A204.1 (cell line): Measurements from ENCODE around the gene ULBP2.
"Not testable (repeated sequence)": the region's sequence is repeated elsewhere in the genome, so short reads cannot be mapped to it uniquely, and the experiment has no call there.

Experiments used
- FAIRE-seq: peaks from 2 replicates; lab custom pipeline; 2012; peaks lifted over from hg19 to GRCh38; lab: Jason Lieb, UNC

Gene ULBP2

DNA sequence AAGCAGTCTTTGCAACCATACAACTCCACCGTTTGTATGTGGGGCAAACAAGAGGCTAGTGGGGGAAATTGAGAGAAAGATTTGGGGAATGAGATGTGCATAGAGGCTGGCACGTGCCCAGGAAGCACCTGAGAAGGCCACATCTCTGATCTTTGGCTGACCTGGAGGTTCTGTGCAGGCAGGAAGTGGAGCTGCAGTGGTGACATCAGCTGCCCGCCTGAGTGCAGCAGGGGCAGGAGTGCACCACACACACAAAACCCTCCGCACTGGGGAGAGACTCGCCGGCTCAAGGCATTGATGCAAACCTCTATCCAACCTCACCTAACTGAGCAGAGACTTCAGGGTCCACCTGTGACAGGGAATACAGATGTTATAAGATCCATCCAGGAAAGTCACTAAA lies 32.6 kb downstream of the ULBP2 start:
- FAIRE-seq: not testable (repeated sequence)

DNA sequence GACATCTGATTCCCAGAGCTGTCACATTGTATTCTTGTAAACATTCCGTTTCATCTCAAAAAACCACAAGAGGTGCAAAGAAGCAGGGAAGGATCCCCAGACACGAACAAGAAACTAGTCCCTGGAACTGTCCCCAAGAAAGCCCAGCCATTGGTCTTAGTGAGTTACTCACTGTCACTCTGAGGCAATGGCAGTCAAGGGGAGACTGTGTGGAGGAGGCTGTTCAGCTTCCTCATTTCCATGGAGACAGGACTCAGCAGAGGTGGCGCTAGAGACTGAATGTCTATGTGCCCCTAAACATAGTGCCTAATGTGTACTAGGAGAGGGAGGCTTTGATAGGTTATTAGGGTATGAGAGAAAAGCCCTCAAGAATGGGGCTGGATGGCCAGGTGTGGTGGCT lies 33.0 kb downstream of the ULBP2 start:
- FAIRE-seq: no peak

DNA sequence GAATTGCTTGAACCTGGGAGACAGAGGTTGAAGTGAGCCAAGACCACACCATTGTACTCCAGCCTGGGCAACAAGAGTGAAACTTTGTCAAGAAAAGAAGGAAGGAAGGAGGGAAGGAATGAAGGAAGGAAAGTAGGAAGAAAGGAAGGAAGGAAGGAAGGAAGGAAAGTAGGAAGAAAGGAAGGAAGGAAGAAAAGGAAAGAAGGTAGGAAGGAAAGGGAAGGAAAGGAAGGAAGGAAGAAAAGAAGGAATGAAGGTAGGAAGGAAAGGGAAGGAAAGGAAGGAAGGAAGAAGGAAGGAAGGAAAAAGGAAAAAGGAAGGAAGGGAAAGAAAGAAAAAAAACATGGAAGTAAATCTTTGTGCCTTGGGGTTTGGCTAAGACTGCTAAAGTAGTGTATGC lies 33.6 kb downstream of the ULBP2 start:
- FAIRE-seq: no peak

DNA sequence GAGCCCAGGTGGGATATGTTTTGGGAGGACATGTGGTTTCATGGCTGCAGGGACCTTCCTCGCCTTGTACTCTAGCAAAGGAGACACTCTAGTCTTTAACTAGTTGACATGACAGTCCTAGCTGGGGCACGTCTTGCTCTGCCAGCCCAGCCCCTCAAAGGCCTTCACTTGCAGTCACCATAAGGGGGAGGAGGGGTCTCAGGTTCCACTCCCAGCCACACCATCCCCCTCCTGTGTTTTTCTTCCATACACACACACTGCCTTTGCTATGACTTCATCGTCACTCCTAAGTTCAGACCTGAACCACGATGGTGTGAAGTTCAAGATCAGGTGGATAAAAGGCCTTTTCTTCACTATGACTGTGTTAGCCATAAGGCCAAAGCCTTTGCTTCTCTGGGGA lies 35.4 kb downstream of the ULBP2 start:
- FAIRE-seq: no peak

DNA sequence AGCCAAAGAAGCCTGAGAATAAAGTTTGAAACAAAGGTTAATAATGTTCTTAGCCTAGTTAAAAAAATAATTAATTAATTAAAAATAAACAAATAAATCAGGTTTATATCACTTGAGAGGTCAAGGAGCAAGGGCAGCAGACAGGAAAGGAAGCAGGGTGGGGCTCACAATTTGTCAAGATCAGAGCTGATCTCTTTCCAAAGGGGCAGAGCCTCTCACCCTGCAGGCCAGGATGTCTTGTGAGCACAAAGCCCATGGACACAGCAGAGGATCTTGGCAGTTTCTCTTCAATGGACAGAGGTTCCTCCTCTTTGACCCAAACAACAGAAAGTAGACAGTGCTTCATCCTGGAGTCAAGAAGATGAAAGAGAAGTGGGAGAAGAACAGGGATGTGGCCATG lies 36.8 kb downstream of the ULBP2 start:
- no peak for FAIRE-seq

DNA sequence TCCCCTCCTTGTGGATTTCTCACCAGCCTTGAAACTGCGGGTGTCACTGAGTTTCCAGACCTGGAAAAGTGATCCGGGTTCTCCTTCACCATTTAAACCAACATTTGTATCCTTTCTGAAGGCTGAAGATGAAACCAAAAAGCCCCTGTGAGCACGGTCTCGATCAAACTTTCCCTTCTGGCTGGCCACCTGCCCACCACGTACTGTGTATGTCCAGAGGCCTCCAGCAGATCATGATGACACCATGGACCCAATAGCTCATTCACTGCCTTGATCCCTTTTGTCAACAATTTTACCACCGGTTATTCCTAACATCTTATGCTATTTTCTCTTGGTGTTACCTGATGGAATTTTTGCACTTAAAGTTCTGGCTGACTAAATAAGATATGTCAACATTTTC lies 37.5 kb downstream of the ULBP2 start:
- FAIRE-seq: no peak

DNA sequence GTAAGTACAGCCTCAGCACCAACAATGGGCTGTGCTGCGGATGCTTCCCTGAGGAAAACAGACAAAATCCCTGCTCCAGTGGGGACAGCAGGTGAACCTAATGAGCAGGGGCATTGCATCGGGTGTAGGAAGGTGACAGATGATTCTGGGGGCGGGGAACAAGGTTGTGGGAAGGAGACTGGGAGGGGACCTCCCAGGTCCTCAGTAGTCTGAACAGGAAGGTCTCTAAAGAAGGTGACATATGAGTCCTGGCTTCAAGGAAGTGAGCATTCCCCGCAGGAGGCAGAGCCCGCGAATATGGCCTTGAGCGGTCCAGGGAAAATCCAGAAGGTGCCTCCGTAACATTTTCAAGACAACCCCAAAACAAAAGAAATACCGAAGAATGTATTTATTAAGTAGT lies 41.3 kb downstream of the ULBP2 start:
- no peak for FAIRE-seq

DNA sequence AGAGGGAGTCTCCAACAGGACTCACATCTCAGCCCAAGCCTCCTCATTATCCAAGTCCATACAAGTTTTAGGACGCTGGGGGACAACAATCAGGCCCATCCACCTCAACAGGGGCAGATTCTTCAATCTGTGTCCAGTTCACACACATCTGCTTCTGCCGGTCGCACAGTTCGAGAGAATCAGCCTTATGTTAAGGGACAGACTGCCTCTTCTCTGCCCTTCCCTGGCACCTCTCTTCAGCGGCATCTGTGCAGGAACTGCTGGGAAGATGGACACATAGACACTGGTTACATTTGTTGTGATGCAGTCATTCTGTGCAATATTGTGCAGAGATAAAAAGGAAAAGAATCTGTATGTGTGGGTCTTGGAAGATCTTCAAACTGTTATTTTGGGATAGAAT lies 43.0 kb downstream of the ULBP2 start:
- FAIRE-seq: no peak

DNA sequence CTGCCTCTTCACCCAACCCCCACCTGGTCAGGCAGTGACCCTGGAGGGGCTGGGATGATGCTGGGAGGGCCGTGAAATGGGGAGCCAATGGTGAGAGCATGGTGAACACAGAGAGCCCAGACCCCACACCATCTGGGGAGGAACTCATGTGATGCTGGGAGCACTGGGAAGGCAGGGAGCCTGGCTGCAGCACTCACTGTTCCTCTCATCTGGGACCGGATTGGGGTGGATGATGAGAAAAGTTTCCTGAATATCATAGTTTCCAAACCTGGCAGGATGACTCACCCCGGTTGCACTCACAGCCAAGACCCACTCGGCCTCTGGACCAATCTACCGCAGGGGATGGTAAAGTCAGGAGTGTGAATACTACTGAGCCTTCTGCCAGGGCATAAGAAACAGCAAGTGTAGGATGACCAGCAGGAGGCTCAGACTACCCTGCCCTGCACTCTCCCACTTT lies 43.7 kb downstream of the ULBP2 start:
- no peak for FAIRE-seq

DNA sequence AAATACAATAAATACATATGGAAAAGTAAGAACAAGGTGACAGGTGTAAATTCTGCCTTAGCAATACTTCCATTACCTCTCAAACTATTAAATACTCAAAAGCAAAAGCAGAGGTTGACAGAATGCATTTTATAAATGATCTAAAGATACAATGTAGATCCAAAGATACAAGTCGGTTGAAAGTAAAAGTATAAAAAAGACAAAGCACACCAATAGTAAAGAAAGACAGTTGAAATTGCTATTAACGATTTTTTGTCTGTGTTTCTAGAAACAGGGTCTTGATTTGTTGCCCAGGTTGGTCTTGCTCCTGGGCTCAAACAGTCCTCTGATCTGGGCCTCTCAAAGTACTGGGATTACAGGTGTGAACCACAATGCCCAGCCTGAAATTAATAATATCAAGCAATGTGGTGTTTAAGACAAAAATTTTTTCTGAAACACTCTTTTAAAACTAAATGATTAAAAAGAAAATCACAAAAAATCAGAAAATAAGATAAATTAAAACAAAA lies 45.8 kb downstream of the ULBP2 start:
- no peak for FAIRE-seq

DNA sequence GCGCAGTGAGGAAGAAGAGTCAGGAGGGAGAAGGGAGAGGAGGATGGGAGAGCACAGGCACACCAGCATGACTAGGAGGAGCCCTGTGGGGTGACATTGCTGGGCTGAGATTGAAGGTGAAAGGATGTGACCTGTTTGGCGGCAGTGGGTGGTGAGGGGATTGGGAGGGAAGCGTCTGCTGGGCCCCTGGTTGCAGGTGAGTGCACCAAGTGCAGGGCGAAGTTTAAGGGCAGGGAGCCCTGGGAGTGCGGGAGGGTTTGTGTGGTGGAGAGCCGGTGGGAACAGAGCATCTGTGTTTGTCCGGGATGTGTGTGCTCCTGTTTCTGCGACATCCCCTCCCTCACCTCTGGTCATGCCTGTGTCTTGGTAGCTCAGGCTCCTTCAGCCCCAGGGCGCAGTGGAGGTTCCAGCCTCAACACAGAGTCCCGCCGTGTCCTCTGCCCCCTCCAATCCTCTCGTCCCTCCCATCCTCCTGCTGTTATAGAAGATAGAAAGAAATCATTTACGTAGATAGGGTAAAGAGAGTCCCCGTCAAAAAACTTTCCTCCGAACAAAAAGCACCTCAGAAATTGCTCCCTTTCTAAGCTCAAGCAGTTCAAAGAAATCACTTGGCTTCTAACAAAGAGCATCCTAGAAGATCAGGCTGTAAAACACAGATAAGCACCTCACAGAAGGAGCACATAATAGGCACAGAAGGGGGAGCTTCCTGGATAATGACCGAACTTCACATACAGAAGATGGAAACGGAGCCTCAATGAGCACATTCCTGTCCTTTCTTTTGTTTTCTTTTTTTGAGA lies 46.9 kb downstream of the ULBP2 start:
- no peak for FAIRE-seq

DNA sequence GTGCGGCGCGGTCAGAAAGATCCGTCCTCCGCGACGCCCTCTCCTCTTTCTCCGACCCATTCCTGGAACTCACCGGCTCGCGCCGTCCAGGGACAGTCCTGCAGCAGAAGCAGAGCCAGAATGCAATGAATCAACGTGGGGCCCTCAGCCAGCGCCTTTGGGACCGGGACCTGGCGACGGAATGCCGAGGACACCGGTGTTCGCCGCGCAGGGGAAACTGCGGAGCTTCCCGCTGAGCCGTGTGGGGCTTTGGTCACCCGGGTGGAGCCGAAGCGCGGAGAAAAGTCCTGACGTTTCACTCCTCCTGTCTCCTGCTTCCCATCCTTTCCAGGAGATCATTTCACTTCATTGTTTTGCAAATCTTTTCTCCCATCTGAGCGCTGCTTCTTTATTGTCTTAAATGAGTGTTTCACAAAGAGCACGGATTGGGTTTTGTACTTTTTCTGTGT lies 48.4 kb downstream of the ULBP2 start:
- FAIRE-seq: no peak

DNA sequence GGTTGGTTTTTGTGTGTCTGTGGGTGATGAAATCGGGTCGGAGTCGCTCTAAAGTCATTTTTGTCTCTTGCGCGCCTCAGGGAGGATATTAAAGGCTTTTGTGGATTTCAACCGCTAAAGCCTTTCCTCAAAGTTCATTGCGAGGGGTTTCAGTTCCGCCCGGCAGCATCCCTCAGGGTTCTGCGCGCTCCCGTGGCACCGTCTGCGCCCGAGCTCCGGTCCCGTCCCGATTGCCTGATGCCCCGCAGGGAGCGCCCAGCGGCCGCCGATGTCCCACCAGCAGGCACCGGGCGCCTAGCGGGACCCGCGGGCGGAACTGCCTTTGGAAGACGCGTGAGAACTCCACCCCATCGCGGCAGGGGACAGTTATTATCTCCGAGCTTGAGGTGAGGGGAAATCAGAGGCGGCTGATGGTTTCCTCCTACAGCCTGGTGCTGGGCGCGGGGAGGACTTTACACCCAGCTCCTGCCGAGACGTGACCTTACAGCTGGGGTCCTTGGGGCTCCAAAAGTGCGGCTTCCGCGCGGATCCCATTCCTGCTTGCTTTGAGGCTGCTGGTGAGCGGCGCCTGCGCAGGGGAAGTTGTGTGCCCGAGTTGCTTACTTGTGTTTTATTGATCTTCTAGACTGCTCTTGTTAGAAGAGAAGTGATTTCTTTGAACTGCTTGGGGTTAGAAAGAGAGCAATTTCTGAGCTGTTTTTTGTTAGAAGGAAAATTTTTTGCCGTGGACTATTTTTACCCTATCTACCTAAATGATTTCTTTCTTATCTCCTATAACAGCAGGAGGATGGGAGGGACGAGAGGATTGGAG lies 49.1 kb downstream of the ULBP2 start:
- FAIRE-seq: no peak

DNA sequence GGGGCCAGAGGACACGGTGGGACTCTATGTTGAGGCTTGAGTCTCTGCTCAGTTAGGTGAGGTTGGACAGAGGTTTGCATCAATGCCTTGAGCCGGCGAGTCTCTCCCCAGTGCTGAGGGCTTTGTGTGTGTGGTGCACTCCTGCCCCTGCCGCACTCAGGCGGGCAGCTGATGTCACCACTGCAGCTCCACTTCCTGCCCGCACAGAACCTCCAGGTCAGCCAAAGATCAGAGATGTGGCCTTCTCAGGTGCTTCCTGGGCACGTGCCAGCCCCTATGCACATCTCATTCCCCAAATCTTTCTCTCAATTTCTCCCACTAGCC lies 49.6 kb downstream of the ULBP2 start:
- FAIRE-seq: not testable (repeated sequence)

DNA sequence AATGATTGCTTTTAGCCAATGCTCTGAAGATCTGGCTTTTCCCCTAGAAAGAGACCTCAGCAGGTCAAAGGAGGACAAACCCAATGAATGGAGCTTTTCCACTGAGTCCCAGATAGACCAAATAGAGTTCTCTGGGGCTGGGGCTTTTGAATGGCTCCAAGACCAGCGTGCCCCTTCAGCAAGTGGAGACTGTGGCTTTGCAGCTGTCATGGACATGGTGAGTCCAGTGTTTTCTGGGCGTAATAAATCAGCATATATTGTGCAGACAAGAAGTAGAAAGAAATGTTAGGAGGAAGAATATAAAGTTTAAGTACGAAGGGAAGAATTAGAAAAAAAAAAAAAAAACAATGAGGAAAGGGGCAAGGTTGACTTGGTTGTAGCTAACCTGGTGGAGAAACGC lies 50.0 kb downstream of the ULBP2 start:
- FAIRE-seq: no peak

DNA sequence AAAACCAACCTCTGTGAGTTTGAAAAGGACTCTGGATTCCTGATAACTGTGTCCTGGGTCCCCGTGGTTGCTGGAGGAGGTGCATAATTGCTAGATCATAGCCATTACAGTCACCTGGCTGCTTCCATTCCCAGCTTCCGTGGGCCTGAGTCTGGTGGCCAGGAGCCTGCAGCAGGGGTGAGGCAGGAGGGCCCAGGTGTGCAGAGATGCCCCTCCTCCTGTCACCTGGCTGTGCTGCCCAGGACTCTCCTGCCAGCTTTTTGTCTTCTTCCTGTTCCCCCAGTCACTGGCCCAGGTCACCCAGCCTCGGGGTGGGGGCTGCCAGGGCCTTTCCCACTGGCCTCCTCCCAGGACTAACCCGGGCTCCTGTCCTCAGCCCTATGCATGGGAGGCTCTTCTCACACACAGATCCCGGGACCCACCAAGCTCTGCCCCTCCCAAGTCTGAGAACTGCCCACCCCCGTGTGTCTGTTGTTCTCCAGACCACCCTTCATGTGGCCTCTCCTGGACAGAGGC lies 53.5 kb downstream of the ULBP2 start:
- no peak for FAIRE-seq

DNA sequence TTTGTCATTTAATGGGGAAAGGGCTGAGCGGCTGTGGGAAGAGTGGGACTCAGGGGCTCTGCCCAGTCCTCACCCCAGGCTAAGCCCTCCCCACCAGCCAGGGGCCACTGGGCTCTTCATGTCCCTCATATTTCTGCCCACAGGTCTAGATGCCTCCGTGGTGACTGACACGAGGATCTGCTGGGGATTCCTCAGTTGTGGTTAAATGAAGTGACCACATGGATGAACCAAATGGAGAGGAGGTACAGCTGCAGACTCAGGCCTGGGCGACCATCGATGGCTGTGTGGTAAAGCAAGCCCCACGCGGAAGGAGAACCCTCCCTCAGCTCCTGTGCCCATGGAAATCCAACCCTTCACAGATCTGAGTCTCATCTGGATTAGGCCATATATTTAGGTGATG lies 54.2 kb downstream of the ULBP2 start:
- FAIRE-seq: no peak
